NB4 (cell line): ENCODE measurements around the gene CEMP1.

Source experiments
- TF ChIP-seq, protein P1 (sequence below): IDR thresholded peaks from one replicate; pipeline ENCODE4 v1.5.1; 2012; ENCODE audit warnings: low read depth, low read length
- TF ChIP-seq, protein P2 (sequence below): IDR thresholded peaks from 2 replicates; pipeline ENCODE4 v1.6.1; 2011; ENCODE audit warnings: low read depth, low read length

DNA sequence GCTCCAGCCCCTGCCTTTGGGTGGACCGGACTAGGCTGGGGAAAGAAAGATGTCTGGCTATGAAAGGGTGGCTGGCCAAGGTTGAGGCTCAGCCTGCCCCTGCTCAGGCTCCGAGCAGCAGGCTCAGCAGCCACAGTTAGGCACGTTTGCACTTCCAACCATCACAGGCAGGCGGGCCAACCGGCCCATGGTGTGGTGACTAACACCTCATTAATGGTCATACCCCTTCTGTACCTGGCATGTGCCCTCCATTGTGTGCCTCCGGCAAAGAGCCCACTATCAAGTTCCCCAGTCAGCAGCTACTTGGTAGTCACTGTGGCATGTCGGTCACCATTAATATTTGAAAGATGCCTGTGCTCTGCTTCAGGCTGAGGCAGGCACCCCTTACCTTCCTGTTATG lies 49.5 kb downstream of the CEMP1 start:
- TF ChIP-seq, protein P1, sequence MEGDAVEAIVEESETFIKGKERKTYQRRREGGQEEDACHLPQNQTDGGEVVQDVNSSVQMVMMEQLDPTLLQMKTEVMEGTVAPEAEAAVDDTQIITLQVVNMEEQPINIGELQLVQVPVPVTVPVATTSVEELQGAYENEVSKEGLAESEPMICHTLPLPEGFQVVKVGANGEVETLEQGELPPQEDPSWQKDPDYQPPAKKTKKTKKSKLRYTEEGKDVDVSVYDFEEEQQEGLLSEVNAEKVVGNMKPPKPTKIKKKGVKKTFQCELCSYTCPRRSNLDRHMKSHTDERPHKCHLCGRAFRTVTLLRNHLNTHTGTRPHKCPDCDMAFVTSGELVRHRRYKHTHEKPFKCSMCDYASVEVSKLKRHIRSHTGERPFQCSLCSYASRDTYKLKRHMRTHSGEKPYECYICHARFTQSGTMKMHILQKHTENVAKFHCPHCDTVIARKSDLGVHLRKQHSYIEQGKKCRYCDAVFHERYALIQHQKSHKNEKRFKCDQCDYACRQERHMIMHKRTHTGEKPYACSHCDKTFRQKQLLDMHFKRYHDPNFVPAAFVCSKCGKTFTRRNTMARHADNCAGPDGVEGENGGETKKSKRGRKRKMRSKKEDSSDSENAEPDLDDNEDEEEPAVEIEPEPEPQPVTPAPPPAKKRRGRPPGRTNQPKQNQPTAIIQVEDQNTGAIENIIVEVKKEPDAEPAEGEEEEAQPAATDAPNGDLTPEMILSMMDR, result no peak
- TF ChIP-seq, protein P2, sequence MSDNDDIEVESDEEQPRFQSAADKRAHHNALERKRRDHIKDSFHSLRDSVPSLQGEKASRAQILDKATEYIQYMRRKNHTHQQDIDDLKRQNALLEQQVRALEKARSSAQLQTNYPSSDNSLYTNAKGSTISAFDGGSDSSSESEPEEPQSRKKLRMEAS, result no peak
